Upper lobe of left lung (tissue), 6 donors: ENCODE results near the gene DAW1. TPM values are rescaled to one million over a fixed set of nuclear protein-coding genes. Genes with fewer than 3 reads are reported as not detected.

Experiments
- ATAC-seq, 2 donors: fragments of 200-7000 bp; cut with Tn5 transposase; one replicate each; pipeline ENCODE4 v1.9.1; 2022; ENCODE audit warnings: mild to moderate bottlenecking in 2 of 2, moderate library complexity in 2 of 2; ENCODE audit not compliant: low FRiP score in 2 of 2
- DNase-seq, 2 donors: peaks; one replicate each; pipeline ENCODE4 v3.0.0-alpha.2; 2019 to 2020
- H3K27ac ChIP-seq, 4 donors: fragments of 200-600 bp; sonication (generic); one replicate each; pipeline ENCODE4 v1.5.1; 2016 to 2019
- H3K27me3 ChIP-seq, 4 donors: fragments of 200-600 bp; sonication (generic); one replicate each; pipeline ENCODE4 v1.5.1; 2017 to 2019
- H3K36me3 ChIP-seq, 4 donors: fragments of 200-600 bp; sonication (generic); one replicate each; pipeline ENCODE4 v1.5.1; 2016 to 2019
- H3K4me1 ChIP-seq, 4 donors: fragments of 200-600 bp; sonication (generic); one replicate each; pipeline ENCODE4 v1.5.1; 2018 to 2019
- H3K4me3 ChIP-seq, 4 donors: fragments of 200-600 bp; sonication (generic); one replicate each; pipeline ENCODE4 v1.5.1; 2017 to 2019; ENCODE audit warnings: mild to moderate bottlenecking in 2 of 4, moderate library complexity in 1 of 4
- H3K9me3 ChIP-seq, 4 donors: fragments of 200-600 bp; sonication (generic); one replicate each; pipeline ENCODE4 v1.5.1; 2018 to 2019
- CTCF ChIP-seq, 6 experiments: fragments of 450-650 bp in 4 of 6; fragments of 200-600 bp in 2 of 6; sonication (generic) in 2 of 6; IDR thresholded peaks; one replicate each; pipeline ENCODE4 v1.5.1; 2016 to 2019; ENCODE audit warnings: antibody characterized with exemption in 6 of 6
- EP300 ChIP-seq, 4 donors: sonication (generic); formaldehyde crosslinking; IDR thresholded peaks; one replicate each; pipeline ENCODE4 v1.5.1; 2017; ENCODE audit warnings: antibody characterized with exemption in 4 of 4, control low read depth in 2 of 4
- POLR2A ChIP-seq, 4 donors: fragments of 450-650 bp; IDR thresholded peaks; one replicate each; pipeline ENCODE4 v1.5.1; 2016 to 2017; ENCODE audit warnings: antibody characterized with exemption in 4 of 4, mild to moderate bottlenecking in 2 of 4
- POLR2AphosphoS5 ChIP-seq, 2 donors: sonication (generic); formaldehyde crosslinking; IDR thresholded peaks; one replicate each; pipeline ENCODE4 v1.5.1; 2017; ENCODE audit warnings: antibody characterized with exemption in 2 of 2
- WGBS, 2 donors: methylation state at CpG; one replicate each; pipeline ENCODE4 v1.1.5; 2017 to 2018; 5-methylcytosine and 5-hydroxymethylcytosine counted together
- total RNA-seq, 6 donors: library from RNA; depleted of rRNA in 4 of 6; stranded (reverse); fragments of >200 nt in 4 of 6; gene quantifications; one replicate each; pipeline versions ENCODE4 v1.1.0 to v1.2.1, GENCODE V29; 2016 to 2021
- donor health status: DM: no; HTN: no; CAD: no; lungs with moderate emphysema.
- donor health status: DM: no; HTN: yes; CAD: no; lungs with severe emphysema.

DAW1 gene
- total RNA-seq, result 10 to 100 TPM in 1 of 6 donors, 1 to 10 TPM in 4, under 1 TPM in 1; 0.66 to 18.7 (median 4.5) TPM

- Histone ChIP-seq H3K36me3 (no peaks in the 10 kb centered on the region), H3K9me3 (no peaks in the 10 kb centered on the region), H3K4me1 (peaks cover 0 to 7% (median 3%) of the 10 kb centered on the region in 4 donors), H3K4me3 (peak within 1 kb of the TSS in 3 of 4 donors; percentile 19 to 39 (median 36)), H3K27me3 (no peaks in the 10 kb centered on the region), H3K27ac (peak within 1 kb of the TSS in 3 of 4 donors; percentile 4 to 72 (median 65))
- TF ChIP-seq POLR2AphosphoS5 (IDR thresholded peaks at IDR 0.05), result no peak
- TF ChIP-seq POLR2A (IDR thresholded peaks at IDR 0.05), result peak in 2 of 4 donors; percentile 31 to 60
- ATAC-seq (peak; percentile 86 to 90), DNase-seq (peak; percentile 52 to 95)
- 0 to 5% methylated on average over 4 to 34 of the region's 34 CpGs for WGBS, 2 donors
These were observed at the start of gene DAW1 for GRCh38 chr2:227871375-227871791. TSS of gene DAW1 (plus strand) at chr2:227871631. CDS start at chr2:227871690, 59 bp downstream.

DNA sequence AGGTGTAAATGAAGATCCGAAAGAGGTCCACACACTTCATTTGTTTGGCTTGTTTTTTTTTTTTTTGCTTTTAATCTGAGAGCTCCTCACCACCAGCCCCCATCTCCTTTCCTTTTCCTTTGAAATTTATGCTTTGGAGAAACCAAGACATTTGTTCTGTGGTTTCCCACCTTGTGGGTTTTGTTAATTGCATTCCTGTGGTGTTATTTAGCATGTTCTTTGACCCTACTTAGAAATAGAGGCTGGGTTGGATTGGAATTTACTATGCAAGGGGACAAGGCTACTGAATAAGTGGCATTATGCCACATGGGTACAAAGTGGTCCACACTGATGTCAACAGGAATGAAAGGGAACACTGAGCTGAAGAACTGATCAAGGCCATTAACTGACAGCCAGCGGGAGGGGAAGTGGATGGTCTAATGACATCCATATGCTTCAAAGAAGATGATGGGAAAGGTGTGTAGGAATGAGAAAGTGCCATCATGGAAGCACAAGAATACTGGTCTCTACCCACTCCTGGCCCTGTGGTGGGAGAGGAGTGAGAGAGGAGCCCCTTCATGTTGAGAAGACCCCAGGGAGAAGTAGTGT, 48.9 kb upstream of the DAW1 start:
- no peak overlapping the region for H3K27ac ChIP-seq
- H3K4me3 ChIP-seq, result no peak overlapping the region
- TF ChIP-seq CTCF (IDR thresholded peaks at IDR 0.05) (no peak), POLR2AphosphoS5 (IDR thresholded peaks at IDR 0.05) (no peak), POLR2A (IDR thresholded peaks at IDR 0.05) (no peak), EP300 (IDR thresholded peaks at IDR 0.05) (no peak)
- H3K27me3 ChIP-seq, result no peaks in the 10 kb centered on the region
- 77 to 82% methylated on average over 2 of the region's 2 CpGs for WGBS, 2 donors
- DNase-seq (no peak), ATAC-seq (no peak)
- H3K36me3 ChIP-seq, result no peaks in the 10 kb centered on the region
- no peaks in the 10 kb centered on the region for H3K9me3 ChIP-seq
- H3K4me1 ChIP-seq, result peaks cover 4 to 17% (median 14%) of the 10 kb centered on the region in 4 donors

DNA sequence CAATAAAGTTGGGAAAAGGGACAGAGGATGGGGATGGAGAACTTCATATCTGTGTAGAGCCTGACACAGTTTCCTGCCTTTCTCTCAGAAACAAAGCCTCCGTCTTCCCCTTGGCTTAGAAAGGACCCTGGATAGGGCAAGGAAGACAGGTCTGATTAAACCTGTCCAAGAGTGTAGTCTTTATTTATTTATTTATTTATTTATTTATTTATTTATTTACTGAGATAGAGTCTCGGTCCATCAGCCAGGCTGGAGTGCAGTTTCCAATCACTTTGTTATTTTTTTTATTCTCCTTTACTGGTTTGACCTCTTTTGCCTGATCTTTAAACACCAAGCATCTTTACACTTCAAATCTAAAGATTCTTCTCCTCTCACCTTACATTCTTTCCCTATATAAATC, 47.5 kb upstream of the DAW1 start:
- Histone ChIP-seq H3K9me3 (no peaks in the 10 kb centered on the region), H3K4me1 (peaks cover 0 to 5% (median 4%) of the 10 kb centered on the region in 4 donors), H3K36me3 (no peaks in the 10 kb centered on the region), H3K27me3 (no peaks in the 10 kb centered on the region), H3K4me3 (no peak overlapping the region), H3K27ac (no peak overlapping the region)
- no peak for DNase-seq
- WGBS, 2 donors, result 43 to 83% methylated on average over 2 of the region's 2 CpGs
- no peak for ATAC-seq
- no peak for TF ChIP-seq EP300 (IDR thresholded peaks at IDR 0.05)
- no peak for TF ChIP-seq CTCF (IDR thresholded peaks at IDR 0.05)
- TF ChIP-seq POLR2AphosphoS5 (IDR thresholded peaks at IDR 0.05), result no peak
- no peak for TF ChIP-seq POLR2A (IDR thresholded peaks at IDR 0.05)

GRCh38 chr2:227824711-227825110, 46.7 kb upstream of the DAW1 start:
- H3K9me3 ChIP-seq, result no peaks in the 10 kb centered on the region
- no peak for DNase-seq
- WGBS, 2 donors, result 84 to 90% methylated on average over 7 of the region's 7 CpGs
- H3K36me3 ChIP-seq, result no peaks in the 10 kb centered on the region
- no peak overlapping the region for H3K4me3 ChIP-seq
- TF ChIP-seq POLR2AphosphoS5 (IDR thresholded peaks at IDR 0.05) (no peak), EP300 (IDR thresholded peaks at IDR 0.05) (no peak), POLR2A (IDR thresholded peaks at IDR 0.05) (no peak), CTCF (IDR thresholded peaks at IDR 0.05) (no peak)
- H3K27ac ChIP-seq, result no peak overlapping the region
- ATAC-seq, result no peak
- H3K4me1 ChIP-seq, result no peaks in the 10 kb centered on the region
- H3K27me3 ChIP-seq, result no peaks in the 10 kb centered on the region

DNA sequence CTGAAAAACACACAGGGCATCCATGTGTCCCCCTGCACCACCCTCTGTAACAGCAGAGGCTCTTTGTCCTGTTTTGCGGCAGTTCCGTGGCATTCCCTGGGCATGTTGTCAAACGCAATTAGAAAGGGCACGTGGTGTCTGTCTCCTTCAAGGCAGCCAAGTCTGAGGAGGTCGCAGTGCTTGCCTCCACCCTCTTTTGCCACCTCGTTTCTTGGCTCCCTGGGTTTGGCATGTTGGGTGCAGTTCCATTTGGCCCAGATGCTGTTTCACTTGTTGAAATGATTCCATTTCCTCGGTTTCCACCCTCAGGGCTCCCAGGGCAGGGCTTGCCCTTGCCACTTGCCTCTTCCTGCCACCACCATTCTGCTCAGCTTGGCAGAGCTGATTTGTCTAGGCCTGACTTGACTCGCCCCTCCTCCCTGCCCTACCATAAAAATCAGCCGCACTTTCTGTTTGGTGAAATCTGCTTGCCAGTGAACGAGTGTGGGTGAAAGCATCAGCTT, 45.4 kb upstream of the DAW1 start:
- Histone ChIP-seq H3K27me3 (no peaks in the 10 kb centered on the region), H3K4me3 (no peak overlapping the region), H3K27ac (no peak overlapping the region), H3K4me1 (no peaks in the 10 kb centered on the region), H3K9me3 (no peaks in the 10 kb centered on the region), H3K36me3 (no peaks in the 10 kb centered on the region)
- 67 to 77% methylated on average over 10 of the region's 10 CpGs for WGBS, 2 donors
- ATAC-seq, result no peak
- no peak for DNase-seq
- TF ChIP-seq EP300 (IDR thresholded peaks at IDR 0.05) (no peak), POLR2AphosphoS5 (IDR thresholded peaks at IDR 0.05) (no peak), CTCF (IDR thresholded peaks at IDR 0.05) (no peak), POLR2A (IDR thresholded peaks at IDR 0.05) (no peak)
